ENCODE results near the gene LEMD1.

LEMD1 gene

DNA sequence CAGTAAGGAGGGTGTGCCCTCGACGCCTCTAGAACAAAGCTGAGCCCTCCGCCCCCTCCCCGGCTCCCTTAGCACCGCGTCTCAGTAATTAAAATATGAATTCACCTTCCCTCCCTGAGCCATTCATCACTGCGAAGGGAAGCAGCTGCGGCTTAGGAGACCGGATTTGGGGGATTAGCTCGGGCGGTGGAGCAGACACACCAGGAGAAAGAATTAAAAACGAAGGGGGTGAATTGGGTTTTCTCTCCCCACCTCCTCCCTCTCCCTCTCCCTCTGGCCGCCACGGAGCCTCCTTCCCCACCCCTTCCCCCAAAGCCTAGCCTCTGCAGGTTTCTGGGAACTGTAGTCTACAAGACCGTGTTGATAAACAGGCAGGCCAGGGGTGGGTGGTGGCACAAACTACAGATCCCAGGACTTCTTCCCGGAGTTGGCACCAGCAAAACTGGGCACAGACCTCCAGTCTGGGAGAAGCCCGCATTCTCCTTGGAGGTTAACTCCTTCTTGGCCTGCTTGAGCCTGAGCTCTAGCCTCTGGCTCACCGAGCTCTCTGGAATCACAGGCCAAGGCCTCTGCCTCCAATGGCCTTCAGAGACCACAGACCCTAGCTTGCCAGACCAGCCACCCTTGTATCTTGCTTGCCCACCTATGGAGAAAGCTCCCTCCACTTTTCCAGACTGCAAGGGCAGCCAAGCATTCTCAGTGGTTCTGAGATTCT, 23.2 kb upstream of the LEMD1 start:
- Histone ChIP-seq H3K9me2 (replicated peaks; ENCODE audit: insufficient read depth, low read length) (no peaks in the 10 kb centered on the region), H3K27ac (ENCODE audit: low read depth, low read length) (no peak overlapping the region), H3K4me2 (ENCODE audit: low read depth, low read length, poor library complexity, severe bottlenecking) (no peak overlapping the region), H4K20me1 (ENCODE audit: low read depth, low read length) (no peaks in the 10 kb centered on the region), H3F3A (ENCODE audit: insufficient read depth) (no peaks in the 10 kb centered on the region), H3K4me3 (ENCODE audit: insufficient read depth, low read length, poor library complexity, severe bottlenecking) (no peak overlapping the region), H2AFZ (ENCODE audit: low read depth, low read length, severe bottlenecking) (no peak overlapping the region), H3K9me3 (ENCODE audit: insufficient read depth, low read length) (no peaks in the 10 kb centered on the region), H3K27me3 (ENCODE audit: low read length) (no peaks in the 10 kb centered on the region), H3K9ac (ENCODE audit: low read length) (no peak overlapping the region), H3K36me3 (ENCODE audit: low read length) (no peaks in the 10 kb centered on the region), H3K79me2 (ENCODE audit: insufficient read depth, low read length) (no peaks in the 10 kb centered on the region)
- TF ChIP-seq, protein P1, sequence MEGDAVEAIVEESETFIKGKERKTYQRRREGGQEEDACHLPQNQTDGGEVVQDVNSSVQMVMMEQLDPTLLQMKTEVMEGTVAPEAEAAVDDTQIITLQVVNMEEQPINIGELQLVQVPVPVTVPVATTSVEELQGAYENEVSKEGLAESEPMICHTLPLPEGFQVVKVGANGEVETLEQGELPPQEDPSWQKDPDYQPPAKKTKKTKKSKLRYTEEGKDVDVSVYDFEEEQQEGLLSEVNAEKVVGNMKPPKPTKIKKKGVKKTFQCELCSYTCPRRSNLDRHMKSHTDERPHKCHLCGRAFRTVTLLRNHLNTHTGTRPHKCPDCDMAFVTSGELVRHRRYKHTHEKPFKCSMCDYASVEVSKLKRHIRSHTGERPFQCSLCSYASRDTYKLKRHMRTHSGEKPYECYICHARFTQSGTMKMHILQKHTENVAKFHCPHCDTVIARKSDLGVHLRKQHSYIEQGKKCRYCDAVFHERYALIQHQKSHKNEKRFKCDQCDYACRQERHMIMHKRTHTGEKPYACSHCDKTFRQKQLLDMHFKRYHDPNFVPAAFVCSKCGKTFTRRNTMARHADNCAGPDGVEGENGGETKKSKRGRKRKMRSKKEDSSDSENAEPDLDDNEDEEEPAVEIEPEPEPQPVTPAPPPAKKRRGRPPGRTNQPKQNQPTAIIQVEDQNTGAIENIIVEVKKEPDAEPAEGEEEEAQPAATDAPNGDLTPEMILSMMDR (IDR thresholded peaks at IDR 0.05; ENCODE audit: insufficient read depth, low read length, poor library complexity, severe bottlenecking) = no peak
- TF ChIP-seq EZH2phosphoT487 (conservative IDR thresholded peaks at IDR 0.05; ENCODE audit: low read length) = no peak

DNA sequence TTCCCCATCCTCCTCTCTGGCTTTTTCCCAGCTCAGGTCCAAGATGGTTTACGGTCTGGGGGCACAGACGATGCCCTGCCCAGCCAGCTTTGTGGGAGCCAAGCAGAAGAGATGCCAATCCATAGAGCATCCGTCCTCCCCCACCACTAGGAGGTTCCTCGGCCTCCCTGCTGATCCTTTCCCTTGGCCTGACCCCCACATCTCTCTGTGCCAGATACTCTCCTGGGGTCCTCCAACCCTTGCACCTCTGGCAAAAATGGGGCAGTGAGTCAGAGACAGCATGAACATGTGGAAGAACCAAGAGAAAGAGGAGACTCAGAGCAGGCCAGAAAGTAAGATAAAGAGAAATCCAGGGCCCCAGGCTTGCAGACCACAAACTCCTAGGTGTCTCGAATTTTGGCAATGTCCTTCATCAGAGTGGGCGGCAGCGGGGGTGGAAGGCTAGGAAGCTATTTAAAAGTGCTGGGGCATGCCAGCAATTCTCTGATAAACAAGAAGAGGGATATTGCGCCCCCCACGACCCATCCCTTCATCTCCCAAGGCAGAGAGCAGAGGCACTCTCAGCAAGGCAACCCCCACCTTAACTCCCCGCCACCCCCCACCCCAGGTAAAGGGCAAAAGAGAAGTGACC, 22.6 kb upstream of the LEMD1 start:
- TF ChIP-seq EZH2phosphoT487 (conservative IDR thresholded peaks at IDR 0.05; ENCODE audit: low read length) = no peak
- TF ChIP-seq, protein P1 (IDR thresholded peaks at IDR 0.05; ENCODE audit: insufficient read depth, low read length, poor library complexity, severe bottlenecking) = no peak
- Histone ChIP-seq H3K9me3 (ENCODE audit: insufficient read depth, low read length) (no peaks in the 10 kb centered on the region), H3K9me2 (replicated peaks; ENCODE audit: insufficient read depth, low read length) (no peaks in the 10 kb centered on the region), H3F3A (ENCODE audit: insufficient read depth) (no peaks in the 10 kb centered on the region), H3K27ac (ENCODE audit: low read depth, low read length) (no peak overlapping the region), H3K36me3 (ENCODE audit: low read length) (no peaks in the 10 kb centered on the region), H3K27me3 (ENCODE audit: low read length) (no peaks in the 10 kb centered on the region), H3K4me3 (ENCODE audit: insufficient read depth, low read length, poor library complexity, severe bottlenecking) (no peak overlapping the region), H2AFZ (ENCODE audit: low read depth, low read length, severe bottlenecking) (no peak overlapping the region), H4K20me1 (ENCODE audit: low read depth, low read length) (no peaks in the 10 kb centered on the region), H3K9ac (ENCODE audit: low read length) (no peak overlapping the region), H3K4me2 (ENCODE audit: low read depth, low read length, poor library complexity, severe bottlenecking) (no peak overlapping the region), H3K79me2 (ENCODE audit: insufficient read depth, low read length) (no peaks in the 10 kb centered on the region)

DNA sequence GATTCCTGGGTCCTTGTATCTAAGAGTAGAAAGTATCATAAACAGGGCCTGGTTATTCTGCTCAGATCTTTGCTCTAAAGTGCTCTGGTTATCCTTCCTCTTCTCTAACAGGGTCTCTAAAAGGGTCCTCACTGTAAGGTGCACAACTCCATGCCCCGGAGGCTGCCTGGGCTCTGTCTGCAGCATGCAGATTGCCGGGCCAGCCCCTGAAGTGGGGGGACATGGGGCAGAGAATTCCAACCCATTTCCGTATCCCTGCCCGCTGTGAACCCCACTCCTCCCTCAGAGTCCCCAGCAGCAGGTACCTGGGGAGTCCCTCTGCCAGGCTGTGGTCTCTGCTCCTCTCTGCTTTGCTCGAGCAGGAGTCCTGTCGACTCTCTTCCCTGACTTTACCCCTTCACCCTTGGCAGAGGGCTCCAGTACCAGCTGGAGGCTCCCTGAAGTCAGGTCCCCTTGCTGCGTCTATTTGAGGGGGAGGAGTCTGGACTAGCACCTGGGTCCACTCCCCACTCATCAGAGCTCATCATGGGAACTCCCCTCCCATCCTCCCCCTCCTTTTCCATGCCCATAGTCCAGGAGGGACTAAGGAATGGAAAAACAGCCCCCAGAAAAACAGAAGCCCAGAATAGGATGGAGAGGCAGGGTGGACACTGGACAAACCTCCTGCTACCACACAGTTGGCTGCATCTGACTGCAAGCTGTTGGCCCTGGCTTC, 21.9 kb upstream of the LEMD1 start:
- no peak overlapping the region for H3K4me3 ChIP-seq (ENCODE audit: insufficient read depth, low read length, poor library complexity, severe bottlenecking)
- H3K9me3 ChIP-seq (ENCODE audit: insufficient read depth, low read length) = no peaks in the 10 kb centered on the region
- no peaks in the 10 kb centered on the region for H4K20me1 ChIP-seq (ENCODE audit: low read depth, low read length)
- no peak overlapping the region for H3K27ac ChIP-seq (ENCODE audit: low read depth, low read length)
- no peaks in the 10 kb centered on the region for H3K27me3 ChIP-seq (ENCODE audit: low read length)
- H3K9me2 ChIP-seq (replicated peaks; ENCODE audit: insufficient read depth, low read length) = no peaks in the 10 kb centered on the region
- no peaks in the 10 kb centered on the region for H3F3A ChIP-seq (ENCODE audit: insufficient read depth)
- H3K4me2 ChIP-seq (ENCODE audit: low read depth, low read length, poor library complexity, severe bottlenecking) = no peak overlapping the region
- H3K36me3 ChIP-seq (ENCODE audit: low read length) = no peaks in the 10 kb centered on the region
- no peaks in the 10 kb centered on the region for H3K79me2 ChIP-seq (ENCODE audit: insufficient read depth, low read length)
- no peak overlapping the region for H2AFZ ChIP-seq (ENCODE audit: low read depth, low read length, severe bottlenecking)
- H3K9ac ChIP-seq (ENCODE audit: low read length) = no peak overlapping the region
- TF ChIP-seq, protein P1 (IDR thresholded peaks at IDR 0.05; ENCODE audit: insufficient read depth, low read length, poor library complexity, severe bottlenecking) = no peak
- no peak for TF ChIP-seq EZH2phosphoT487 (conservative IDR thresholded peaks at IDR 0.05; ENCODE audit: low read length)
